Type B pancreatic cell (in vitro differentiated cells): ENCODE results near the gene TCF4. TPM values are rescaled to one million over a fixed set of nuclear protein-coding genes. Genes with fewer than 3 reads are reported as not detected.

Experiments used
- DNase-seq: peaks from one replicate; pipeline ENCODE4 v3.0.0; 2021; ENCODE audit warnings: mixed read lengths; ENCODE audit not compliant: unreplicated experiment; ENCODE audit errors: extremely low spot score
- H3K27ac Mint-ChIP-seq: 2 replicates; pipeline ENCODE4 v1.8.0; 2021; ENCODE audit warnings: mild to moderate bottlenecking, mixed read lengths
- H3K27me3 Mint-ChIP-seq: 2 replicates; pipeline ENCODE4 v1.8.0; 2021; ENCODE audit warnings: mixed read lengths
- H3K36me3 Mint-ChIP-seq: 2 replicates; pipeline ENCODE4 v1.8.0; 2021; ENCODE audit warnings: mixed read lengths
- H3K4me1 Mint-ChIP-seq: one replicate; pipeline ENCODE4 v1.8.0; 2021; ENCODE audit warnings: mixed read lengths; ENCODE audit not compliant: unreplicated experiment
- H3K4me3 Mint-ChIP-seq: 2 replicates; pipeline ENCODE4 v1.8.0; 2021; ENCODE audit warnings: mild to moderate bottlenecking, mixed read lengths
- H3K9me3 Mint-ChIP-seq: 2 replicates; pipeline ENCODE4 v1.8.0; 2021; ENCODE audit warnings: mixed read lengths
- total RNA-seq: library from RNA; stranded (reverse); gene quantifications from 2 replicates; pipeline ENCODE4 v1.2.1, GENCODE V29; 2021; ENCODE audit warnings: low replicate concordance
- TF ChIP-seq, protein P1 (sequence below): fragments of 200-600 bp; sonication (generic); conservative IDR thresholded peaks from 2 replicates; pipeline ENCODE4 v1.5.0; 2021; ENCODE audit warnings: antibody characterized with exemption, mild to moderate bottlenecking

The TCF4 gene
- total RNA-seq, 1 donor from 2014 or later: 189 TPM

DNA sequence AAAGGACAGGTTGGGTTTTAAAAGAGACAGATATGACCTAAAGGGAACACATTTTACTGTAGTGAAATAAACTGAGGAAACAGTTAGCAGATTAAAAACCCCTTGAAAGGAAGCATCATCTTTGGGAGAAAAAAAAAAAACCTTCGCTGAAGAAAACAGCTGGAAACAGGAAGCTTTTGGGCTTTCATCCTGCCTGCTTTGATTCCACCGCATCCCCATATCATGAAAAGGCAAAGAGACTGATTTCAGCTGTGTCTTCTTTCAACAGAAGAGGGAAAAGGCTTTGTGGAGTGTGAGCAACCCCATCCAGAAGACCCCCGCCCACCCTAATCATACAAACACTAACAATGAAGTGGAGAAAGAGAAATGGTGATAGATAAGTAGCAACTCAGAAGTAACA lies 86.4 kb downstream of the TCF4 start:
- H3K27me3 Mint-ChIP-seq: no peaks in the 10 kb centered on the region
- peaks cover 30% of the 10 kb centered on the region for H3K4me1 Mint-ChIP-seq
- H3K9me3 Mint-ChIP-seq: no peaks in the 10 kb centered on the region
- TF ChIP-seq, protein P1, sequence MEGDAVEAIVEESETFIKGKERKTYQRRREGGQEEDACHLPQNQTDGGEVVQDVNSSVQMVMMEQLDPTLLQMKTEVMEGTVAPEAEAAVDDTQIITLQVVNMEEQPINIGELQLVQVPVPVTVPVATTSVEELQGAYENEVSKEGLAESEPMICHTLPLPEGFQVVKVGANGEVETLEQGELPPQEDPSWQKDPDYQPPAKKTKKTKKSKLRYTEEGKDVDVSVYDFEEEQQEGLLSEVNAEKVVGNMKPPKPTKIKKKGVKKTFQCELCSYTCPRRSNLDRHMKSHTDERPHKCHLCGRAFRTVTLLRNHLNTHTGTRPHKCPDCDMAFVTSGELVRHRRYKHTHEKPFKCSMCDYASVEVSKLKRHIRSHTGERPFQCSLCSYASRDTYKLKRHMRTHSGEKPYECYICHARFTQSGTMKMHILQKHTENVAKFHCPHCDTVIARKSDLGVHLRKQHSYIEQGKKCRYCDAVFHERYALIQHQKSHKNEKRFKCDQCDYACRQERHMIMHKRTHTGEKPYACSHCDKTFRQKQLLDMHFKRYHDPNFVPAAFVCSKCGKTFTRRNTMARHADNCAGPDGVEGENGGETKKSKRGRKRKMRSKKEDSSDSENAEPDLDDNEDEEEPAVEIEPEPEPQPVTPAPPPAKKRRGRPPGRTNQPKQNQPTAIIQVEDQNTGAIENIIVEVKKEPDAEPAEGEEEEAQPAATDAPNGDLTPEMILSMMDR: no peak
- H3K4me3 Mint-ChIP-seq: peak overlapping the region; percentile 60
- DNase-seq: no peak
- H3K27ac Mint-ChIP-seq: no peak overlapping the region
- H3K36me3 Mint-ChIP-seq: peaks cover 13% of the 10 kb centered on the region

DNA sequence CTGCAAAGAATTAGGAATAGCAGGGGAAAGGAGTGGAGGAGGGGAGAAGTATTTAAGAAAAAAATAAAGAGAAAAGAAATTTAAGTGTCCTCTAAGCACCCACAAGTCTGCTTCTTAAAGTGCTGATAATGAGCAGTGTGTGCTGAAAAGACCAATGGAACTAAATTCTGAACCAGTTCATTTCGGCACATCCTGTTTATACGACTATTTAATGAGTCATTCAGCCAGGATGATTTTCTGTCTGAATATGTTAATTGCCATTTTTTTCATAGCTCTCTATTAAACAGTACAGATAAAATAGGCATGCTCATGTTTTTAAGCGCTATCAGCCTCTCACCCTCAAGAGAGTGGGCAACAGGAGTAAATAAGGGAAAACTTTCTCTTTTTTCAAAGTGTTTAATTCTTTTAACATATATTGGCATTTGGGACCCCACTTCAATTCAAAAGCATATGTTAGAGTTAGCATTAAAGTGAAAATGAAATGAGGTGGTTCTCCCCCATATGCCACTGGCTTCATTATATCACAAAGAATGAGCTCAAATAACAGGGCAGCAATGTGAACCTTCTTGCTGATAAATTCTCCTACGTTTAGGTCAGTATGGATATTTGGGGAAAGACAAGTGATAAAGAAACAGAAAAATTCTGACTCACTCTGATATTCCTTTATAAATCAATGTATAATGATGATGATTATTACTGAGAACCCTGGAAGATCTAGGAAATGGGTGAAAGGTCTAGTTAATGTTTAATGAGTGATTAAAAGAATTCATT lies 87.5 kb downstream of the TCF4 start:
- no peak overlapping the region for H3K27ac Mint-ChIP-seq
- H3K4me3 Mint-ChIP-seq: no peak overlapping the region
- TF ChIP-seq, protein P1: no peak
- H3K4me1 Mint-ChIP-seq: peaks cover 25% of the 10 kb centered on the region
- peaks cover 9% of the 10 kb centered on the region for H3K36me3 Mint-ChIP-seq
- DNase-seq: no peak
- no peaks in the 10 kb centered on the region for H3K9me3 Mint-ChIP-seq
- no peaks in the 10 kb centered on the region for H3K27me3 Mint-ChIP-seq

DNA sequence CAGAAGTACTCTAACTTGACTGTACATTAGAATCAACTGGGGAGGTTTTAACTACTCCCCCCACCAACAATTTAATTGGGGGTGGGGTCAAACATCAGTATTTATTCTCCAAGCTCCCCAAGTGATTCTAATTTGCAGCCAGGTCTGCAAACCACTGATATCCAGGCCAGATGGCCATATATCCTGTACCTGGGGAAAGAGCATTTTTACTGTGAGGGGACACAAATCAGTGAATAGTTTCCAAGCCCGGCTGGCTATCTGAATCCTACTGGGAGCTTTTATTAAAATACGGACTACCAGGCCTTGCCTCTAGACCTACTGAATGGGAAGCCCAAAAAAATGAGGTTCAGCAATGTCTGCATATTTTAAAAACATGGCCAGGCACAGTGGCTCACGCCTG lies 88.5 kb downstream of the TCF4 start:
- H3K36me3 Mint-ChIP-seq: peaks cover 4% of the 10 kb centered on the region
- H3K27ac Mint-ChIP-seq: no peak overlapping the region
- no peak for DNase-seq
- TF ChIP-seq, protein P1: no peak
- H3K9me3 Mint-ChIP-seq: no peaks in the 10 kb centered on the region
- H3K4me1 Mint-ChIP-seq: peaks cover 28% of the 10 kb centered on the region
- H3K27me3 Mint-ChIP-seq: no peaks in the 10 kb centered on the region
- no peak overlapping the region for H3K4me3 Mint-ChIP-seq

DNA sequence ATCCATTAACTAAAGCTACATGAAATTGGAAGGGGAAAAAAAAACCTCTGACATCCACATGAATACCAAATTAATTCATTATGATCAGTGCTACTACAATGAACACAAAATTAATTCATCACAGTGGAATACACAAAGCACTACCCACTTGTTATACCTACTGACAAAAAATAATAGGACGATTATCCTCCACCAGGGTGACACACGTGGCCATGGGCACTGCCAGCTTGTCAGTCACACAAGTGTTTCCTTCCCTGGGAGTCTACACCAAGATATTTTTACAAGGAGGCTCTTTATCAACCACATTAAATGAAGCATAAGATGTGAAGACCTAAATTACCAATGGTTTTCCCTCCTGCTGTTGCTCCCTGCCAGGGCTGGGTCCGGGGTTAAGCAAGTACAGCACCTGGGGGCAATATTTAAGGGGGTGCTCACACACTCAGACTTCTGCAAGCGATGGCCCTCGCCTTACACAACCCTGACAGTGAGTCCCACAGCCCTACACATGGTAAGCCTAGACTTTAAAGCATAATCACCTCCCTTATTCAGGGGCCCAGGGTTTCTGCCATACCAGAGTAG lies 90.1 kb downstream of the TCF4 start:
- H3K27ac Mint-ChIP-seq: no peak overlapping the region
- H3K4me1 Mint-ChIP-seq: peaks cover 25% of the 10 kb centered on the region
- no peaks in the 10 kb centered on the region for H3K36me3 Mint-ChIP-seq
- no peaks in the 10 kb centered on the region for H3K27me3 Mint-ChIP-seq
- TF ChIP-seq, protein P1: no peak
- H3K9me3 Mint-ChIP-seq: no peaks in the 10 kb centered on the region
- DNase-seq: no peak
- H3K4me3 Mint-ChIP-seq: no peak overlapping the region

DNA sequence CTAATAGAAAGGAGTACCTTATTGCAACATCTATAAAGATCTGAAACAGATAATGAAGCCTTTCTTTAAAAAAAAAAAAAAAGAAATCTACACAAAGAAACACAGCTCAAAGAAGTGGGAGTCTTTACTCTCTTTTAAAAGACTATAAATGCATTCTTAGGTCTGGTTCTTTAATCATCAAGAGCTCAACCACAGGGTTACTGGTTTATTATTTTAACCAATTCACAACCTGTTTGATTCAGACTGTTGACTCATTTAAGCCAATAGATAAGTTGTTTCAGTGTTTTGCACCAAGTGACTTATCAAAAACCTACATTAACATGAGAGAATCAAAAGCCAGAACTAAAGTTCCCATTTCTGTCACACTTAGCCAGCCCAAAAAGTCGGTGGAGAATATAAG lies 93.1 kb downstream of the TCF4 start:
- peaks cover 15% of the 10 kb centered on the region for H3K4me1 Mint-ChIP-seq
- DNase-seq: no peak

More for the DNA sequence above, 93.1 kb downstream of the TCF4 start:
- Mint-ChIP-seq H3K4me3 (no peak overlapping the region), H3K36me3 (no peaks in the 10 kb centered on the region), H3K27me3 (no peaks in the 10 kb centered on the region), H3K27ac (no peak overlapping the region), H3K9me3 (no peaks in the 10 kb centered on the region)
- TF ChIP-seq, protein P1: no peak
